ENCODE data around the gene PLPP1.

The PLPP1 gene

GRCh38 chr5:55441954-55442353 is 92.8 kb downstream of the PLPP1 start:
- peaks cover 4% of the 10 kb centered on the region for H3K79me1 ChIP-seq (replicated peaks; ENCODE audit: low read length, poor library complexity, severe bottlenecking)
- H2AFZ ChIP-seq (ENCODE audit: low read depth, low read length): no peak overlapping the region
- peaks cover 7% of the 10 kb centered on the region for H3K4me1 ChIP-seq (ENCODE audit: control insufficient read depth, insufficient read depth, low read depth, low read length)
- no peak overlapping the region for H3K9ac ChIP-seq (ENCODE audit: low read length)
- DNase-seq: no peak
- H4K8ac ChIP-seq (ENCODE audit: low read length): no peak overlapping the region
- peaks cover 0 to 10% of the 10 kb centered on the region in 2 experiments for H3K36me3 ChIP-seq (ENCODE audit: control insufficient read depth in 1 of 2, insufficient read depth in 2 of 2, low read depth in 1 of 2, low read length in 2 of 2)
- H3K23ac ChIP-seq (ENCODE audit: low read length in 2 of 2): no peak overlapping the region
- no peak overlapping the region for H2AK5ac ChIP-seq (ENCODE audit: low read length, severe bottlenecking)
- H4K91ac ChIP-seq (ENCODE audit: low read length): no peak overlapping the region
- no peak overlapping the region for H3K4ac ChIP-seq (ENCODE audit: low read depth in 1 of 2, low read length in 2 of 2)
- no peak overlapping the region for H2BK12ac ChIP-seq (ENCODE audit: low read length in 2 of 2)
- no peak overlapping the region for H2BK5ac ChIP-seq (ENCODE audit: low read depth, low read length, poor library complexity, severe bottlenecking)
- H3K18ac ChIP-seq (ENCODE audit: low read depth in 1 of 2, low read length in 2 of 2): no peak overlapping the region
- no peak overlapping the region for H3K4me2 ChIP-seq (ENCODE audit: low read length, poor library complexity, severe bottlenecking)
- no peak overlapping the region for H3K27ac ChIP-seq (ENCODE audit: low read length, poor library complexity, severe bottlenecking)
- no CpG with 5 or more reads among the region's 1 CpG for WGBS
- no peak overlapping the region for H3K4me3 ChIP-seq (ENCODE audit: insufficient read depth in 1 of 2, low read depth in 1 of 2, low read length in 2 of 2)
- H3K14ac ChIP-seq (ENCODE audit: low read length in 2 of 2): no peak overlapping the region
- no peaks in the 10 kb centered on the region for H3K27me3 ChIP-seq (ENCODE audit: control insufficient read depth in 1 of 2, insufficient read depth in 1 of 2, low read length in 2 of 2)
- no peak overlapping the region for H2BK15ac ChIP-seq (ENCODE audit: low read depth, poor library complexity, severe bottlenecking)
- H3K9me3 ChIP-seq (ENCODE audit: control insufficient read depth, low read length): no peaks in the 10 kb centered on the region
- no peak overlapping the region for H2BK120ac ChIP-seq (ENCODE audit: low read depth, low read length)

GRCh38 chr5:55441107-55441771 is 93.5 kb downstream of the PLPP1 start:
- Histone ChIP-seq H4K91ac (ENCODE audit: low read length) (no peak overlapping the region), H3K4ac (ENCODE audit: low read depth in 1 of 2, low read length in 2 of 2) (no peak overlapping the region), H2BK12ac (ENCODE audit: low read length in 2 of 2) (no peak overlapping the region), H3K27ac (ENCODE audit: low read length, poor library complexity, severe bottlenecking) (no peak overlapping the region), H3K4me3 (ENCODE audit: insufficient read depth in 1 of 2, low read depth in 1 of 2, low read length in 2 of 2) (no peak overlapping the region), H3K9me3 (ENCODE audit: control insufficient read depth, low read length) (no peaks in the 10 kb centered on the region), H3K18ac (ENCODE audit: low read depth in 1 of 2, low read length in 2 of 2) (no peak overlapping the region), H4K8ac (ENCODE audit: low read length) (no peak overlapping the region), H3K4me2 (ENCODE audit: low read length, poor library complexity, severe bottlenecking) (no peak overlapping the region), H3K23ac (ENCODE audit: low read length in 2 of 2) (no peak overlapping the region), H3K9ac (ENCODE audit: low read length) (peak overlapping the region; percentile 9), H2BK15ac (ENCODE audit: low read depth, poor library complexity, severe bottlenecking) (no peak overlapping the region), H2AFZ (ENCODE audit: low read depth, low read length) (no peak overlapping the region), H2BK120ac (ENCODE audit: low read depth, low read length) (no peak overlapping the region), H3K36me3 (ENCODE audit: control insufficient read depth in 1 of 2, insufficient read depth in 2 of 2, low read depth in 1 of 2, low read length in 2 of 2) (peaks cover 2 to 11% of the 10 kb centered on the region in 2 experiments), H3K14ac (ENCODE audit: low read length in 2 of 2) (no peak overlapping the region), H3K79me1 (replicated peaks; ENCODE audit: low read length, poor library complexity, severe bottlenecking) (peaks cover 4% of the 10 kb centered on the region), H2AK5ac (ENCODE audit: low read length, severe bottlenecking) (peak overlapping the region; percentile 5), H3K4me1 (ENCODE audit: control insufficient read depth, insufficient read depth, low read depth, low read length) (peaks cover 7% of the 10 kb centered on the region), H2BK5ac (ENCODE audit: low read depth, low read length, poor library complexity, severe bottlenecking) (no peak overlapping the region), H3K27me3 (ENCODE audit: control insufficient read depth in 1 of 2, insufficient read depth in 1 of 2, low read length in 2 of 2) (no peaks in the 10 kb centered on the region)
- 83% methylated on average over 3 of the region's 3 CpGs for WGBS
- no peak for DNase-seq

GRCh38 chr5:55440188-55440646 is 94.5 kb downstream of the PLPP1 start:
- Histone ChIP-seq H2BK5ac (ENCODE audit: low read depth, low read length, poor library complexity, severe bottlenecking) (no peak overlapping the region), H3K9me3 (ENCODE audit: control insufficient read depth, low read length) (no peaks in the 10 kb centered on the region), H3K4me3 (ENCODE audit: insufficient read depth in 1 of 2, low read depth in 1 of 2, low read length in 2 of 2) (no peak overlapping the region), H4K8ac (ENCODE audit: low read length) (no peak overlapping the region), H3K36me3 (ENCODE audit: control insufficient read depth in 1 of 2, insufficient read depth in 2 of 2, low read depth in 1 of 2, low read length in 2 of 2) (peaks cover 6 to 21% of the 10 kb centered on the region in 2 experiments), H3K18ac (ENCODE audit: low read depth in 1 of 2, low read length in 2 of 2) (peak overlapping the region; percentile 28), H2AFZ (ENCODE audit: low read depth, low read length) (no peak overlapping the region), H3K14ac (ENCODE audit: low read length in 2 of 2) (no peak overlapping the region), H3K27ac (ENCODE audit: low read length, poor library complexity, severe bottlenecking) (no peak overlapping the region), H3K4ac (ENCODE audit: low read depth in 1 of 2, low read length in 2 of 2) (no peak overlapping the region), H4K91ac (ENCODE audit: low read length) (no peak overlapping the region), H2AK5ac (ENCODE audit: low read length, severe bottlenecking) (peak overlapping the region; percentile 97), H3K4me1 (ENCODE audit: control insufficient read depth, insufficient read depth, low read depth, low read length) (peaks cover 7% of the 10 kb centered on the region), H2BK12ac (ENCODE audit: low read length in 2 of 2) (no peak overlapping the region), H2BK15ac (ENCODE audit: low read depth, poor library complexity, severe bottlenecking) (no peak overlapping the region), H3K79me1 (replicated peaks; ENCODE audit: low read length, poor library complexity, severe bottlenecking) (peaks cover 4% of the 10 kb centered on the region), H3K23ac (ENCODE audit: low read length in 2 of 2) (no peak overlapping the region), H2BK120ac (ENCODE audit: low read depth, low read length) (no peak overlapping the region), H3K4me2 (ENCODE audit: low read length, poor library complexity, severe bottlenecking) (no peak overlapping the region), H3K27me3 (ENCODE audit: control insufficient read depth in 1 of 2, insufficient read depth in 1 of 2, low read length in 2 of 2) (no peaks in the 10 kb centered on the region), H3K9ac (ENCODE audit: low read length) (peak overlapping the region; percentile 65)
- WGBS: 87% methylated on average over 6 of the region's 6 CpGs
- DNase-seq: peak; percentile 13

GRCh38 chr5:55438998-55439397 is 95.8 kb downstream of the PLPP1 start:
- Histone ChIP-seq H3K36me3 (ENCODE audit: control insufficient read depth in 1 of 2, insufficient read depth in 2 of 2, low read depth in 1 of 2, low read length in 2 of 2) (peaks cover 6 to 23% of the 10 kb centered on the region in 2 experiments), H3K27ac (ENCODE audit: low read length, poor library complexity, severe bottlenecking) (peak overlapping the region; percentile 97), H3K14ac (ENCODE audit: low read length in 2 of 2) (no peak overlapping the region), H2AFZ (ENCODE audit: low read depth, low read length) (no peak overlapping the region), H3K79me1 (replicated peaks; ENCODE audit: low read length, poor library complexity, severe bottlenecking) (peaks cover 4% of the 10 kb centered on the region), H2BK120ac (ENCODE audit: low read depth, low read length) (peak overlapping the region; percentile 73), H2BK15ac (ENCODE audit: low read depth, poor library complexity, severe bottlenecking) (no peak overlapping the region), H3K4me2 (ENCODE audit: low read length, poor library complexity, severe bottlenecking) (no peak overlapping the region), H4K8ac (ENCODE audit: low read length) (peak overlapping the region; percentile 69), H3K23ac (ENCODE audit: low read length in 2 of 2) (no peak overlapping the region), H2BK12ac (ENCODE audit: low read length in 2 of 2) (no peak overlapping the region), H3K18ac (ENCODE audit: low read depth in 1 of 2, low read length in 2 of 2) (peak overlapping the region in 1 of 2 experiments; percentile 43), H3K9ac (ENCODE audit: low read length) (peak overlapping the region; percentile 65), H2AK5ac (ENCODE audit: low read length, severe bottlenecking) (peak overlapping the region; percentile 89), H3K9me3 (ENCODE audit: control insufficient read depth, low read length) (no peaks in the 10 kb centered on the region), H4K91ac (ENCODE audit: low read length) (no peak overlapping the region), H2BK5ac (ENCODE audit: low read depth, low read length, poor library complexity, severe bottlenecking) (peak overlapping the region; percentile 86), H3K4me1 (ENCODE audit: control insufficient read depth, insufficient read depth, low read depth, low read length) (peaks cover 7% of the 10 kb centered on the region), H3K27me3 (ENCODE audit: control insufficient read depth in 1 of 2, insufficient read depth in 1 of 2, low read length in 2 of 2) (no peaks in the 10 kb centered on the region), H3K4ac (ENCODE audit: low read depth in 1 of 2, low read length in 2 of 2) (peak overlapping the region in 1 of 2 experiments; percentile 41), H3K4me3 (ENCODE audit: insufficient read depth in 1 of 2, low read depth in 1 of 2, low read length in 2 of 2) (no peak overlapping the region)
- WGBS: 70% methylated on average over 4 of the region's 4 CpGs
- peak; percentile 62 for DNase-seq

All from mesenchymal stem cell (in vitro differentiated cells and primary cell).